Testis (tissue), 2 donors: Measurements from ENCODE around the gene MCOLN1.

ENCODE experiments used
- CTCF ChIP-seq, 3 experiments: fragments of 450-650 bp in 2 of 3; fragments of 200-600 bp in 1 of 3; sonication (generic) in 1 of 3; IDR thresholded peaks; one replicate each; pipeline ENCODE4 v1.5.1; 2016 to 2019; ENCODE audit warnings: antibody characterized with exemption in 3 of 3, mild to moderate bottlenecking in 2 of 3, moderate library complexity in 1 of 3
- POLR2A ChIP-seq: fragments of 450-650 bp; IDR thresholded peaks from one replicate; pipeline ENCODE4 v1.6.1; 2017; ENCODE audit warnings: antibody characterized with exemption, mild to moderate bottlenecking, moderate library complexity

GRCh38 chr19:7556696-7557315 is 34.4 kb downstream of the MCOLN1 start:
- TF ChIP-seq CTCF (IDR thresholded peaks at IDR 0.05) (no peak), POLR2A (no peak)
